DOHH2 (cell line): Measurements from ENCODE around the gene CCDC152.

Experiments
- H3F3A ChIP-seq: fragments of 200-600 bp; sonication (generic), shearing (Covaris generic); 2 replicates; pipeline ENCODE4 v1.6.0; 2016; ENCODE audit warnings: antibody characterized with exemption, mild to moderate bottlenecking; ENCODE audit not compliant: control insufficient read depth, insufficient read depth
- H3K27ac ChIP-seq: fragments of 200-600 bp; sonication (generic); 2 replicates; pipeline ENCODE4 v1.5.1; 2014; ENCODE audit warnings: low read depth, mild to moderate bottlenecking, low read length, moderate library complexity
- H3K27me3 ChIP-seq: fragments of 200-600 bp; sonication (generic); 2 replicates; pipeline ENCODE4 v1.6.1; 2014; ENCODE audit warnings: mild to moderate bottlenecking, low read length, mixed read lengths; ENCODE audit not compliant: control insufficient read depth
- H3K36me3 ChIP-seq: fragments of 200-600 bp; sonication (generic); 2 replicates; pipeline ENCODE4 v1.6.1; 2014; ENCODE audit warnings: mild to moderate bottlenecking, low read length, moderate library complexity, mixed read lengths; ENCODE audit not compliant: control insufficient read depth
- H3K4me1 ChIP-seq: fragments of 200-600 bp; sonication (generic); 2 replicates; pipeline ENCODE4 v1.6.1; 2014; ENCODE audit warnings: mild to moderate bottlenecking, low read length, mixed read lengths; ENCODE audit not compliant: control insufficient read depth
- H3K4me2 ChIP-seq: fragments of 200-600 bp; sonication (generic); 2 replicates; pipeline ENCODE4 v1.6.0; 2014; ENCODE audit warnings: mild to moderate bottlenecking, low read length, moderate library complexity
- H3K4me3 ChIP-seq: fragments of 200-600 bp; sonication (generic); 2 replicates; pipeline ENCODE4 v1.5.1; 2014; ENCODE audit warnings: mild to moderate bottlenecking, low read length, mixed read lengths
- H3K79me2 ChIP-seq: fragments of 200-600 bp; sonication (generic); 2 replicates; pipeline ENCODE4 v1.6.1; 2014; ENCODE audit warnings: mild to moderate bottlenecking, low read length, mixed read lengths; ENCODE audit not compliant: control insufficient read depth
- H3K9me2 ChIP-seq: fragments of 200-600 bp; sonication (generic); replicated peaks from 2 replicates; pipeline ENCODE4 v1.6.1; 2014; ENCODE audit warnings: mild to moderate bottlenecking, low read length, mixed read lengths; ENCODE audit not compliant: control insufficient read depth
- H3K9me3 ChIP-seq: fragments of 200-600 bp; sonication (generic); 2 replicates; pipeline ENCODE4 v1.6.1; 2014; ENCODE audit warnings: antibody characterized with exemption, low read length, mixed read lengths; ENCODE audit not compliant: control insufficient read depth, insufficient read depth
- H4K20me1 ChIP-seq: fragments of 200-600 bp; sonication (generic); 2 replicates; pipeline ENCODE4 v1.6.0; 2014; ENCODE audit warnings: low read depth, mild to moderate bottlenecking, antibody characterized with exemption, low read length, moderate library complexity; ENCODE audit not compliant: control insufficient read depth, insufficient read depth
- CTCF ChIP-seq: fragments of 200-600 bp; sonication (generic); IDR thresholded peaks from one replicate; pipeline ENCODE4 v1.5.1; 2014; ENCODE audit warnings: antibody characterized with exemption, mild to moderate bottlenecking, low read depth, low read length; ENCODE audit not compliant: poor library complexity, severe bottlenecking
- EZH2phosphoT487 ChIP-seq: fragments of 200-600 bp; sonication (generic); IDR thresholded peaks from 2 replicates; pipeline ENCODE4 v1.6.1; 2017; ENCODE audit warnings: borderline replicate concordance, mild to moderate bottlenecking, antibody characterized with exemption, low read length, moderate library complexity, mixed read lengths

The CCDC152 gene

GRCh38 chr5:42770003-42770402 lies 13.4 kb downstream of the CCDC152 start:
- no peaks in the 10 kb centered on the region for H3F3A ChIP-seq
- H3K79me2 ChIP-seq: no peaks in the 10 kb centered on the region
- H3K4me3 ChIP-seq: no peak overlapping the region
- no peaks in the 10 kb centered on the region for H3K9me3 ChIP-seq
- H3K27ac ChIP-seq: no peak overlapping the region
- H3K36me3 ChIP-seq: peaks cover 19% of the 10 kb centered on the region
- no peaks in the 10 kb centered on the region for H3K27me3 ChIP-seq
- no peaks in the 10 kb centered on the region for H4K20me1 ChIP-seq
- H3K9me2 ChIP-seq: no peaks in the 10 kb centered on the region
- H3K4me2 ChIP-seq: no peak overlapping the region
- H3K4me1 ChIP-seq: no peaks in the 10 kb centered on the region
- TF ChIP-seq CTCF (no peak), EZH2phosphoT487 (no peak)

GRCh38 chr5:42772265-42772993 lies 15.8 kb downstream of the CCDC152 start:
- peaks cover 19% of the 10 kb centered on the region for H3K36me3 ChIP-seq
- H3F3A ChIP-seq: no peaks in the 10 kb centered on the region
- no peaks in the 10 kb centered on the region for H3K27me3 ChIP-seq
- no peaks in the 10 kb centered on the region for H4K20me1 ChIP-seq
- H3K4me3 ChIP-seq: no peak overlapping the region
- no peaks in the 10 kb centered on the region for H3K79me2 ChIP-seq
- H3K9me3 ChIP-seq: no peaks in the 10 kb centered on the region
- H3K4me1 ChIP-seq: no peaks in the 10 kb centered on the region
- no peak overlapping the region for H3K27ac ChIP-seq
- no peaks in the 10 kb centered on the region for H3K9me2 ChIP-seq
- TF ChIP-seq CTCF (no peak), EZH2phosphoT487 (no peak)
- no peak overlapping the region for H3K4me2 ChIP-seq

- H4K20me1 ChIP-seq: no peaks in the 10 kb centered on the region
- no peak overlapping the region for H3K4me3 ChIP-seq
- no peaks in the 10 kb centered on the region for H3K36me3 ChIP-seq
- no peak overlapping the region for H3K4me2 ChIP-seq
- H3K4me1 ChIP-seq: no peaks in the 10 kb centered on the region
- H3K27me3 ChIP-seq: no peaks in the 10 kb centered on the region
- H3F3A ChIP-seq: no peaks in the 10 kb centered on the region
- no peaks in the 10 kb centered on the region for H3K9me2 ChIP-seq
- no peaks in the 10 kb centered on the region for H3K9me3 ChIP-seq
- TF ChIP-seq EZH2phosphoT487: no peak
- TF ChIP-seq CTCF: no peak
- no peak overlapping the region for H3K27ac ChIP-seq
- H3K79me2 ChIP-seq: no peaks in the 10 kb centered on the region
Measured at GRCh38 chr5:42779083-42779482, 22.5 kb downstream of the CCDC152 start.
